NCI-H1417 (cell line): Measurements from ENCODE around the gene SLC22A23.
"Not testable (repeated sequence)": the region's sequence is repeated elsewhere in the genome, so short reads cannot be mapped to it uniquely, and the experiment has no call there.

Experiments used
- DNase-seq, 3 experiments: peaks; one replicate each; lab custom pipeline; 2025; lab: John Stamatoyannopoulos, UW

Gene SLC22A23

DNA sequence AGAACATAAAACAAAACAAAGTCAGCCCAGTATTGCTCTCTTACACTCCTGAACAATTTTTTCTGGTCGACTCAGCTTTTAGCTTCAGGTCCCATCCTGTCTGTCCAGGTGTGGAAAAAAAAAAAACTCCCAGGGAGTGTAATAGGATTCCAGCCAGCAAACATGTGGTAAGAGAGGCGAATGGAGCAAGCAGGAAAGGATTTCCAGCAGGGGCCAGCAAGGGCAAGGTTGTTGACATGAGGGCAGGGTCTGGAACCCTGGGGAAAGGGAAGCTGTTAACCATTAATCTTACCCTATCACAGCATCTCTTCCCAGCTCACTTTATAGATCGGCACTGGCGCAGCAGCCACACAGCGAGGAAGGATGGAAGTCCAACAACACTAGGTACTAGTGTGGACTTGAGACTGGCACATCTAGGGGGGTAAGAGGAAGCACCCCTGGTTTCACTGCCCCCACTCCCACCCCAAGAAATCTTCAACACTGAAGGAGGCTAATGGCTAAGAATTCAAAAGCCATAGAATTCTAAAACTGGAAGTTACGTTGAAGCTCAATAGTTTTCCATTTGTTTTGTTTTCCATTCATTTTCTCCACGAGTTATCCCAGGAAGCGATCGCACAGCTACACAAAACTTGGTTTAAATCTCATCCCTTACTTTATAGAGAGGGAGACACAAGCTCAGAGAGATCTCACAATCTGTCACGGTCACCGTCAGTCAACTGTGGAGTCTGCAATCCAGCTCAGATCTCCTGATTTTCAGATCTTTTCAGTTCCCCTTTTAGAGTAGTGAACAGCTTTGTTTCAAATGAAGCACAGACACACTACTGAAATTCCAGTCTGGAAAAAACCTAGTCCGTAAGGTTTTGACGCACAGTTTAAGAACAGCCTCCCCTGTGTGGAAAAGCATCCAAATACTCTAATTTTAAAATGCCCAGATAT lies 53.3 kb downstream of the SLC22A23 start:
- peak; percentile 22 to 61 (median 34) for DNase-seq

DNA sequence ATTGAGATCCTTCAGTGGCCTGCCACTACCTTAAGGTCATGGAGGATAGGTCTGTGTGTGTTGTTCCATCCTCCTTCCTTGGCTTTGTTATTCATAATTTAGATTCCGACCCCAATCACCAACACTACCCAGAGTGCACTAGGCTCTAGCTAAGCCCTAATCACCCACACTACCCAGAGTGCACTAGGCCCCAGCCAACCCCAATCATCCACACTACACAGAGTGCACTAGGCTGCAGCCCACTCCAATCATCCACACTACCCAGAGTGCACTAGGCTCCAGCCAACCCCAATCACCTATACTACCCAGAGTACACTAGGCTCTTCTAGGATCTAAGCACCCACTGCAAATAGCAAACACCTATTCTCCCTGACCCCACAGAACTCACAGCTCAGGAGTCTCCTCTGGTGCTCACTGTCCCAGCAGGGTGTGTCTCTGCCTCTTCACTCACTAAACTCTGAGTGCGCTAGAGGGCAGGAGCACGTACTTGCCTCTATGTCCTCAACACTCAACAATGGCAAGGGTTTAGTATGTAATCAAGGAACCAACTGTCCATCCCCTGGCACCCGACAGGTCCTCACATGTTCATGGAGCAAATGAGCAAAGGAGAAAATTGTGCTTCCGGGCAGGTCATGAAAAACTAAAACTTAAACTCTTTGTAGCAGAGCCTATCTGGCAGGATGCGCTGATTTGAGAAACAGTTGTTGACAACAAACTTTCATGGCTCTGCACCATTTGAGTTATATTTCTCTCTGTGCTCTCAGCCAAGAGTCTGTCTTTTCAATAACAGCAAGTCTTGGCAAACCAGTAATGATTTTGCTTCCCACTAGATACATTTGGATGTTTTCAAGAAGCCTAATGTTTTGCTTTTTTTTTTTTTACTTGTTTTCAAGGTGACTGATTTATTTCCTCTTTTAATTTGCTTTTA lies 54.3 kb downstream of the SLC22A23 start:
- peak in 1 of 3 experiments; percentile 41 for DNase-seq

DNA sequence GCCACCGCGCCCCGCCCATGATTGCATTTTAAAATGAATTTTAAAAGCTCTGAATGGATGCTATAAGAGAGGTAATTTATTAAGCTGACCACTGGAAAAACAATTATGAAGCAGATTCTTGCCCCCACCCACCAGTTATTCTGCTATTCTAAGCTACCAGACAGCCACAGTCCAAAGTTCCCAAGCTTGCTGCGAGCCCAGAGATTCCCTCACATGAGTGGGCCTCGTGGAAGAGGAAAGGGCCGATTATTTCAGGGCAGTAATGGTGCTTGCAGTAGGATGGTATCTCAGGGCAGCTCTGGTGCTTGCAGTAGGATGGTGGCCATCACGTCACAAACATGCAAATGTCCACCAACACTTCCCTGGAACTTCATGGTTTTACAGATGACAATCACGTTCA lies 56.7 kb downstream of the SLC22A23 start:
- DNase-seq, result no peak

DNA sequence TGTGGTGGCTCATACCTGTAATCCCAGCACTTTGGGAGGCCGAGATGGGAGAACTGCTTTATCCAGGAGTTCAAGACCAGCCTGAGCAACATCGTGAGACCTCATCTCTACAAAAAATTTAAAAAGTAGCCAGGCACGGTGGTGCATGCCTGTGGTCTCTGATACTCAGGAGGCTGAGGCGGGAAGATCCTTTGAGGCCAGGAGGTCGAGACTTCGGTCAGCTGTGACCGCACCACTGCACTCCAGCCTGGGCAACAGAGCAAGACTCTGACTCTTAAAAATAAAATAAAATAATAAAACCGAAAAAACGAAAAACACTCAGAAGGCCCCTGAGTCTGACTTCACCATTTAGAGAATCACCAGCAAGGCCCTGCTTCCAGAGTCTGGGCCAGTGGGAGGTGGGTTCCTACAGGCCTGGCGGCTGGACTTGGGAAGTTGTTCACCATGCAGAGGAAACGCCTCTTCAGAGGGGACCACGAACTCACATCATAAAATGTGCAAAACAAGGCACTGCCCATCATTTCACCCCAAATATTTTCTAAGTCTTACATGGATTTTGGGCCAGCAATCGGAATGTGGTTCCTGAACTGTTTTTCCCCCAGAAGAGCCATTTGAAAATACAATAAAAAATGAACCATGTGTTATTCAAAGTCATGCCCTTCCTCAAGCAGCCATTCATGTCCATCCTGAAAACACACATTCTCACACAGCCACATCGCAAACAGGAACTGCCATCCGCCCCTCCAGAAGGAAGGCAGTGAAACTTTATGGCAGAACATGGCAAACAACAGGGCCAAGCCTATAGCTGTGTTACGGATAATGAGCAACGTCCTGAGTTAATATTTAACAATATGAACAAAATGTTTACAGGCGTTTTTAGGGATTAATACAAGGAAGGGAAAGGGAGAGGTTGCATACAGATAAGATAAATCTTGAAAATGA lies 57.8 kb downstream of the SLC22A23 start:
- DNase-seq, result no peak

DNA sequence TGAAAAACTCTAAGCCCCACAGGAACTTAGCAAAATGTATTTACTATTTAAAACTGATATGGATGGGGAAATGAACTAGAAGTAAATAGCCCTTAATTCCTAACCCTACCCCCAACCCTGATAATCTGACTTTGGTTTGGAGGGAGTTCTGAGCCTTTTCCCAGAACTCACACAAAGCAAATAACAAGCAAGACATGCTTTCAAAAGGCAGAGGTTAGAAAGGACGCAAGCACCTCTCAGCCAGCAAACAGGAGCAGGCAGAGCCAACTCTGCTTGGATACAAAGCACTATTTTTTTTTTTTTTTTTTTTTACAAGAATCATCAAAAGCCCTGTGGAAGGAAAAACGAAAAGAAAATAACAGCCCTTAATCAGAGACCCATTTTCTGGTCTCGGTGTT lies 58.7 kb downstream of the SLC22A23 start:
- no peak for DNase-seq

DNA sequence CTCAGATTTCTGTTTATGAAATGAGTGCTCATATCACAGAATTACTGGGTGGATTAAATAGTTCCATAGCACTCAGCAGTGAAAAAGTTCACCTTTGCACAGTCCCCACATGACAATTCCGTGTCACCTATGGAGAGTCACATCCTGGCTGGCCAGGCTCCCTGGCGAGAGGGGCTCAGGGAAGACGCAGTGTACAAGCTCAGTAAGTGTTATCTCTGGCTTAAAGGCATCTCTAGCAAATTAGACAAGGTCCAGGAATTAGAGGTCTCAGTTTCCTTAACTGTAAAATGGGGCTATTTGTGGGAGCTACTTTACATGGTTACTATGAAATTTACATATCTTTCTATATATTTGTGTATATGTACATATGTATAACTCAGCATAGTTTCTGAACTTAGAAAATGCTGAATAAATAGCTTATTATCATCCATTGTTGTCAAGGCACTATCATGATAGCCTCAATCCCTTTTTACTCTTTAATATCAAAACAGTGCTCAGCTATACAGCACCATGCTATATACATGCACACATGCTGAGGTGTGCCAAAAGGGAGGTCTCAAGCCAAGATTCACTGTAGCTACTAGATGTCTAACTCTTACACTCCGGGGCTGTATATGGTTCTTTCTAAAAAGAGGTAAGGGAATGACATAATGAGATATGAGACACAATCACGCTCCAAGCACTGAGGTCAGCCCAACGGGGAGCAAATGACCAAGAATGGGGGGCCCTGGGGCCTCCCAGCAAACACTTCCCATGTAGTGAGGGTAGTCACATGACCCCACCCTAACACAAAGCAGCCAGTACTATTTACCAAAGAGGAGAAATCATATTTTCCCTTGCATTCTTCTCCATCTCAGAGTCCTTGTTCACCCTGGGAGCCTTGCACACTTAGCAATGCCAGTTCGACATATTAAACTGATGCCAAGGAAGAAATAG lies 59.4 kb downstream of the SLC22A23 start:
- DNase-seq, result no peak

DNA sequence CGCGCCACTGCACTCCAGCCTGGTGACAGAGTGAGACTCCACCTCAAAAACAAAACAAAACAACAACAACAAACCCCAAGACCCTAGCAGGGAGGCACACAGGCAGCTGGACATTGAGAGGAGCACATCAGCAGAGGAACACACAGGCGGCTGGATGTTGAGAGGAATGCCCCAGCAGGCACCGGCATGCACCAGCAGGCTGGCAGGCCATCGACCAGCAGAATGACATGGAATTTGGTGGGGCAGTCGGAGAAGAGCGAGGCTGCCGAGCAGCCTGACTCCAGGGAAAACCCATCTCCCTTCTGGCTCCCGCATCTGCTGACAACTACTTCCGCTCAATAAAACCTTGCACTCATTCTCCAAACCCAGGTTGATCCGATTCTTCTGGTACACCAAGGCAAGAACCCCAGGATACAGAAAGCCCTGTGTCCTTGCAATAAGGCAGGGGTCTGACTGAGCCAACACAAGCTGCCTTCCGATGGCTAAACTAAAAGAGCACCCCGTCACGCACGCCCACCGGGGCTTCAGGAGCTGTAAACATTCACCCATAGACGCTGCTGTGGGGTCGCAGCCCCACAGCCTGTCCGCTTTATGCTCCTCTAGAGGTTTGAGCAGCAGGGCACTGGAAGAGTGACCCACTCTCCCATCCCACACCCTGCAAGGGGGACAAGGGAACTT lies 60.2 kb downstream of the SLC22A23 start:
- DNase-seq, result no peak

DNA sequence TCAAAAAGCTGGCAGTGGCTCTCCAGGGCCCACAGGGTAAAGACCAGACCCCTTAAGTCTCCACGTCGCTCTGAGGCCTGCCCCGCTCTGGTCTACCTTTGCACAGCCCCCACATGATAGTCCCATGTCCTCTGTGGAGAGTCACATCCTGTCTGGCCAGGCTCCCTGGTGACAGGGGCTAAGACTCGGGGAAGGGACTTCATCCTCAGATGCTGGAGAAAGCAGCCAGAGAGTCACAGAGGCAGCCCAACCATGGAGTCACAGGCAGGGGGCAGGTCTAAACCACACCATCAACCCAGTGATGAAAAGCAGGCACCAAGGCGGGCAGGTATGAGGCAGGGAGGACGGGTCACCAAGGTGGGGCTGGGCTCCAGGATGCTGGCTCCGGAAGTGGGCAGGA lies 62.2 kb downstream of the SLC22A23 start:
- DNase-seq, result no peak

DNA sequence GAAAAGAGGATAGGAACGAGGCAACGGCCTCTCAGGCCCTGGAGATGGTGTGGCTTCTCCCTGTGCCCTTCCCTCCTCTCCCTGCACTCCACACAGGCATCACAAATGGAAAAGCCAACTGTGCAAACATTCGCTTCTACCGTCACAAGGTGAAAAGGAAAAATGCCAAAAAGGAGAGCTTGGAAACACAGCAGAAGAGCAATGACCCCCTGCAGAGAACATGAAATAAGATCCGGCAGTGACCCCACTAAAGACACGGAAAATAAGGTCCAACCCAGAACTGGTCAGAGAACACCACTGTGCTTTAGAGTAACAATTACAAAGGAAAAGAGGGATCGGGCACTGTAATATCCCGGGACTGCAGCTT lies 63.0 kb downstream of the SLC22A23 start:
- peak in 2 of 3 experiments; percentile 40 to 47 for DNase-seq

DNA sequence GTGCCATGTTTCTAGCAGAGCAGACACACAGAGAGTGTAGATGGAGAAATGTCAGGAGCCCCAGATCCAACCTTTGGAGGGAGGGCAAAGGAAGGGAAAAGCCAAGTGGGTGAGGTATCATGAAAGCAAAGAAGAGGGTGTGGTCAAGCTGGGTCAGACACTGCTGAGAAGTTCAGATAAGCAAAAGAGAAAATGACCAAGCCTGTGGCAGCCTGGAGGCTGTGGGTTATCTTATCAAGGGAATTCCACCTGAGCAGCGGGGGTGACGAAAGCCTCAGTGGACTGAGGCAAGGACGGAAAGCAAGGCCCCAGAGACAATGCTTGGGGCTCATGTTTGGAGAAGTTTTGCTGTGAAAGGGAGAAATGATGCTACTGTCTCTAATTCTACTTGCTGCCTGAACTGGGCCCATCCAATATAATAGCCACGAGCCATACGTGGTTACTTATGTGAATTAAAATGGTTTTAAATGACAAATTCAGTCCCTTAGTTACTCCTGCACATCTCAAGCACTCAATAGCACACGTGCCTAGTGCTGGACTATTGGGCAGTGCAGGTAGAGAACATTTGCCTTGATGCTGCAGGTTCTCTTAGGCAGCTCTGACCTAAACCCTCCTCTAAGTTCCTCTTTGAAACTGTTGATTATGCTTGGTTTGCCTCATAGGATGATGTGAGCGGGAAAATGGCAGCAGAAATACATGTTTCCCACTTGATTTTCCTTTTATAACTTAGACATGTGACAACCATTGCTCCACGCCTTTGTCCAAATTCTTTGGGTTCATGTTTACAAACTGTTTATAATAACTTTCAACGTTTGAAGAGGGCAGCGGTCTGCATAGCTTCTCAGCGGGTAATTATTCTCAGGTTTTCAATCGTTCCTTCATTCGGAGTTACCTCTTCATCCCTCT lies 63.7 kb downstream of the SLC22A23 start:
- no peak for DNase-seq

DNA sequence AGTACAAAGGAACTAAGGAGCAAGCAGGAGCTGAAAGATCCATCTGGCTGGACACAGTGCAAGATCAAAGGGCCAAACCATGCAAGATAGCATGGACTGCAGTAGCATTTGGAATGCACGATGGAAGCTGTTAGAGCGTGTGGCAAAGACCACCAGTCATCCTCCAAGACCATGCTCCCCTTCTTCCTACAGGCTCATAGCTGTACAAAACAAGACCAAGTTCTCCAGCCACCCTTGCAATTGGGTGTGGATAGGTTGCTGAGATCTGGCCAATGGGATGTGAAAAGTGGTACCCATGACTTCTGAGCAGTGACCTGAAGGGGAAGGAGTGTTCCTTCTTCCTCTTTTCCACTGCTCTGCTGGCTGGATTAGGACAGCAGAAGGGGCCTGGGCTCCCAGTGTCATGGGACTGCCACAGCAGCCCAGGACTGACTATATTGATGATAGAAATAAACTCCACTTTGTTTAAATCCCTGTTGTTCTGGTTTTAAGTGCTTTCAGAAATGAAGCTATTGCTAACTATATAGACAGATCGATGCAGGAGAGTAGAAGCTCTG lies 64.9 kb downstream of the SLC22A23 start:
- DNase-seq, result no peak

DNA sequence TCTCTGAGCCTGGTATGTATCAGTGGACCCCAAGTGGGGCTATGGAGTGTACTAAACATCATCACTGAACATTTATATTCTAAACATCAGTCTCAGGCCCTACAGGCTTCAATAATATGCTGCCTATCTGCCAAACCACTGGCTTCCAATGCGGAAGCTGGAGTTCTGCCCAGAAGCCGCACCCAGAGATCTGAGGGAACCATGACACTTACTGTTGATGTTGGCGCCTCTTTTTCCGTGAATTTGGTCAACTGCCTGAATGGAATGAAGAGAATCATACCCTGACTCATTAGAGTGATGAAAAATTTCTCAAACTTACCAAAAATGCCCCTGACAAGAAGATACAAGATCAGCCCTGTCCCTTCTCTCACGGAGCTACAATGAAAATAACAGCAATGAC lies 66.2 kb downstream of the SLC22A23 start:
- DNase-seq, result no peak

DNA sequence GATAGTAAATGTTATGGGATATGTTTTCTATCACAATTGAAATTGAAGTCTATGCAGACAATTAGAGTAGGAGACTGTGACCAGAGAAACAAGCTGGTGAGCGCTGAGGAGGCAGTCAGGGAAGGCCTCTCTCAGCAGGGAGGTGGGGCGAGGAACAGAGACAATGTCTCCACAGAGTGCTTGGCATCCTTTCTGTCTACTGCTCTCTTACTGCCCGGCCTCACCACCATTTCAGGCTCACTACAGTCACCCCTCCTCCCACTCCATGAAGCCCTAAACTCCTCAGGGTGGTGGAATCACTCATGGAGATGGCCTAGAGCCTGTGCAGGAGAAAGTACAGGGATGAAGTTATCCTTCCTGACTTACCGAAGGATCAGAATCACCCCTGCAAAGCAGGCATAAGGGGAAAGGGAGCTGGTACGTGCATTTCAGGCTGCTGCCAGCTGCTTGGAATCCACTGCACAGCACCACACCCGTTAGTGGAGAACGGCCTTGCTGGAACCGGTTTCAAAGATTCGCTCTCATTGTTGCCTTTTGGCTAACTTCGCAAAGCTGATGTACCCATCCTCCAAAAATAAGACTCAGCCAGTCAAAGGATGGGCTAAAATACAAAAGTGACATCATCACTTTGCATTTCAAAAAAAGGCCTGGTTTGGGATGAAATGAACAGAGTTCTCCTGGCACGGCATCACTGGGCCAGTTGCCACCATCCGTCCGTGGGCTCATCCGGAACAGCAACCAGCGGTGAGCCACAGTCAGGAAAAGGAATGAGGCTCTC lies 67.3 kb downstream of the SLC22A23 start:
- no peak for DNase-seq

DNA sequence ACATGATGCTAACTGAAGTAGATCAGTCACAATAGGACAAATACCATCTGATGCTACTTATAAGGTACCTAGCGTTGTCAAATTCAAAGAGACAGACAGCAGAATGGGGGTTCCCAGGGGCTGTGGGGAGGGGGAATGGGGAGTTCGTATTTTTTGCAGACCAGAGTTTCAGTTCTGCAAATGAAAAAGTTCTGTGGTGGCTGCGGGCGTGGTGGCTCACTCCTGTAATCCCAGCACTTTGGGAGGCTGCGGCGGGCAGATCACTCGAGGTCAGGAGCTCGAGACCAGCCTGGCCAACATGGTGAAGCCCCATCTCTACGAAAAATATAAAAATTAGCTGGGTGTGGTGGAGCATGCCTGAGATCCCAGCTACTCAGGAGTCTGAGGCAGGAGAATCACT lies 68.1 kb downstream of the SLC22A23 start:
- DNase-seq, result no peak

DNA sequence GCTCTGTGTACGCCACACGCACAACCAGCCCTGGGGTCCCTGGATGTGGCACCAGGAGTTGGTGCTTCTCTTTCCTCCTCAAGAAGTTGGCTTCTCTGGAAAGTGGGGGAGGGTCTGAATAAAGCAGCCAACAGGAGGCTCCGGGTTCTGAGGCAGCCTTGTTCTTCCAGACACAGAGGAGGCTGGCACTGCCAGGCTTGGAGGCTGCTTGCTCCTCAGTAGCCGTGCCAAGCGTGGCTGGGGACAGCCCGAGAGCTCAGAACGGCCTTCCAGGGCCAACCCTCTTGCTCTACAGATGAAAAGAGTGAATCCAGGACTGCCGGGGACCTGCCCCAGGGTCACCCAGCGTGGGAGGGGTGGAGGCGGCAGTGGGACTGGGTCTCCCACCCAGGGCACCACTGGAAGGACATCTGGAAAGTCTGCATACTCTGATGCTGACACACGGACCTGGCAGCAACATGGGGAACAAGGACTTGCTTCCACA lies 70.4 kb downstream of the SLC22A23 start:
- DNase-seq, result no peak

DNA sequence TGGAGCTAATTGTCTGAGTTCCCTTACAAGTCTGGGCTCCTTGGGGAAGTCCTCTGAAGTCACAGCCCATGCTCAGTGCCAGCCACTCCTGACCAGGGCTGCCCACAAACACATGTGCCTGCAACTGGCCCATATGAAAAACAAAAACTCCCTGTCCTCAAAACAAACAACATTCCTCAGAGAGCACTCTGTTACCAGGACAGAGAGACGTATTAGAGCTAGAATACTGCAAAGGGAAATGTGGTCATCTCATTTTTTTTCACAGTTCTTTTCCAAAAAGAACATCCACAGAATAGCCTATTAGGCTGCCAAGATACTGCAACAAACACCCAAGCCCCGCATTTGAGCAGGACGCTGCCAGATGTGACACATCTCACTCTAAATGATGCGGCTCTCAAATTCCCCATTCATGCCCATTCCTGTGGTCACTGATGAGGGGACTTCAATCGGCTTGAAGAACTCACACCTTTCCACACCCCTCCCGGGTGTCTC lies 71.1 kb downstream of the SLC22A23 start:
- DNase-seq, result no peak

DNA sequence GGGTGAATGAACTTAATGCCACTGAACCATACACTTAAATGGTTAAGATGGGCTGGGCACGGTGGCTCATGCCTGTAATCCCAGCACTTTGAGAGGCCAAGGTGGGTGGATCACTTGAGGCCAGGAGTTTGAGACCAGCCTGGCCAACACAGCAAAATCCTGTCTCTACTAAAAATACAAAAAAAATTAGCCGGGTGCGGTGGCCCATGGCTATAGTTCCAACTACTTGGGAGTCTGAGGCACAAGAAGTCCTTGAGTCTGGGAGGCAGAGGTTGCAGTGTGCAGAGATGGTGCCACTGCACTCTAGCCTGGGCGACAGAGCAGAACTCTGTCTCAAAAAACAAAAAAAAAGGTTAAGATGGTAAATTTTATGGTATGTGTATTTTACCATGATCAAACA lies 71.7 kb downstream of the SLC22A23 start:
- not testable (repeated sequence) for DNase-seq
